Thyroid gland (tissue), 4 donors: Measurements from ENCODE around the gene ORC3. TPM values are rescaled to one million over a fixed set of nuclear protein-coding genes. Genes with fewer than 3 reads are reported as not detected.

ENCODE experiments used
- DNase-seq, 2 donors: peaks; one replicate each; pipeline ENCODE4 v3.0.0-alpha.2; 2019
- H3K27ac ChIP-seq, 3 donors: fragments of 200-600 bp; sonication (generic); 1 replicate in 2 of 3; 2 replicates in 1 of 3; pipeline ENCODE4 v1.5.1; 2016 to 2019; ENCODE audit warnings: mild to moderate bottlenecking in 1 of 3, moderate library complexity in 1 of 3
- H3K27me3 ChIP-seq: fragments of 200-600 bp; sonication (generic); one replicate; pipeline ENCODE4 v1.5.1; 2019
- H3K36me3 ChIP-seq, 2 donors: fragments of 200-600 bp; sonication (generic); one replicate each; pipeline ENCODE4 v1.5.1; 2016 to 2019
- H3K4me1 ChIP-seq, 2 donors: fragments of 200-600 bp; sonication (generic); one replicate each; pipeline ENCODE4 v1.5.1; 2017 to 2019
- H3K4me3 ChIP-seq, 3 donors: fragments of 200-600 bp; sonication (generic); replicated peaks in 1 of 3; 1 replicate in 2 of 3; 2 replicates in 1 of 3; pipeline ENCODE4 v1.5.1; 2016; ENCODE audit warnings: mild to moderate bottlenecking in 1 of 3
- H3K9me3 ChIP-seq: fragments of 200-600 bp; sonication (generic); one replicate; pipeline ENCODE4 v1.5.1; 2017
- CTCF ChIP-seq, 6 experiments: fragments of 200-600 bp in 3 of 6; fragments of 450-650 bp in 3 of 6; sonication (generic) in 3 of 6; IDR thresholded peaks; one replicate each; pipeline ENCODE4 v1.5.1; 2016 to 2019; ENCODE audit warnings: antibody characterized with exemption in 6 of 6, mild to moderate bottlenecking in 2 of 6, inconsistent platforms in 1 of 6, moderate library complexity in 1 of 6
- POLR2A ChIP-seq, 2 donors: fragments of 450-650 bp; IDR thresholded peaks; one replicate each; pipeline ENCODE4 v1.6.1; 2017; ENCODE audit warnings: antibody characterized with exemption in 2 of 2, mild to moderate bottlenecking in 2 of 2, moderate library complexity in 1 of 2
- WGBS, 2 donors: methylation state at CpG; one replicate each; pipeline ENCODE4 v1.1.5; 2017; 5-methylcytosine and 5-hydroxymethylcytosine counted together
- intact Hi-C: fragments of 100-400 bp; cut with DNase I; formaldehyde crosslinking; loops from one replicate; pipeline ENCODE4 v1.15.1; 2023
- total RNA-seq, 4 donors: library from RNA; depleted of rRNA; stranded (reverse); fragments of >200 nt; gene quantifications; one replicate each; pipeline ENCODE4 v1.2.3, GENCODE V29; 2016

The ORC3 gene
- total RNA-seq, 4 donors from 2014 or later: 18.3 to 33.6 (median 23.7) TPM

- DNase-seq: no peak
- 87 to 90% methylated on average over 4 of the region's 4 CpGs for WGBS, 2 donors
- TF ChIP-seq POLR2A (IDR thresholded peaks at IDR 0.05): no peak
- no peak for TF ChIP-seq CTCF (IDR thresholded peaks at IDR 0.05)
- Histone ChIP-seq H3K36me3 (peaks cover 4 to 5% of the 10 kb centered on the region in 2 donors), H3K27me3 (no peaks in the 10 kb centered on the region), H3K4me1 (no peaks in the 10 kb centered on the region), H3K9me3 (no peaks in the 10 kb centered on the region), H3K27ac (no peak overlapping the region), H3K4me3 (no peak overlapping the region)
- intact Hi-C loops: no loop called here
These were observed 46.0 kb upstream of the ORC3 start for GRCh38 chr6:87543696-87544473.

- no peak overlapping the region for H3K27ac ChIP-seq
- intact Hi-C loops: no loop called here
- no peaks in the 10 kb centered on the region for H3K27me3 ChIP-seq
- no peak overlapping the region for H3K4me3 ChIP-seq
- no peak for DNase-seq
- no peak for TF ChIP-seq POLR2A (IDR thresholded peaks at IDR 0.05)
- TF ChIP-seq CTCF (IDR thresholded peaks at IDR 0.05): no peak
- peaks cover 4 to 7% of the 10 kb centered on the region in 2 donors for H3K36me3 ChIP-seq
- 93 to 97% methylated on average over 1 of the region's 1 CpG for WGBS, 2 donors
- no peaks in the 10 kb centered on the region for H3K9me3 ChIP-seq
- H3K4me1 ChIP-seq: no peaks in the 10 kb centered on the region
These were observed 45.5 kb upstream of the ORC3 start for GRCh38 chr6:87544474-87544735.

GRCh38 chr6:87551799-87552198, 38.1 kb upstream of the ORC3 start:
- Histone ChIP-seq H3K36me3 (peaks cover 4 to 9% of the 10 kb centered on the region in 2 donors), H3K9me3 (no peaks in the 10 kb centered on the region), H3K27me3 (no peaks in the 10 kb centered on the region), H3K4me1 (no peaks in the 10 kb centered on the region), H3K4me3 (no peak overlapping the region), H3K27ac (no peak overlapping the region)
- WGBS, 2 donors: 82 to 88% methylated on average over 2 of the region's 2 CpGs
- DNase-seq: no peak
- intact Hi-C loops: no loop called here
- no peak for TF ChIP-seq POLR2A (IDR thresholded peaks at IDR 0.05)
- no peak for TF ChIP-seq CTCF (IDR thresholded peaks at IDR 0.05)

- no peak for DNase-seq
- H3K27ac ChIP-seq: no peak overlapping the region
- no peaks in the 10 kb centered on the region for H3K9me3 ChIP-seq
- intact Hi-C loops: no loop called here
- H3K36me3 ChIP-seq: peaks cover 4 to 9% of the 10 kb centered on the region in 2 donors
- WGBS, 2 donors: 80 to 96% methylated on average over 4 of the region's 4 CpGs
- H3K27me3 ChIP-seq: no peaks in the 10 kb centered on the region
- no peaks in the 10 kb centered on the region for H3K4me1 ChIP-seq
- H3K4me3 ChIP-seq: no peak overlapping the region
- no peak for TF ChIP-seq POLR2A (IDR thresholded peaks at IDR 0.05)
- no peak for TF ChIP-seq CTCF (IDR thresholded peaks at IDR 0.05)
These were observed 36.7 kb upstream of the ORC3 start for GRCh38 chr6:87553159-87553765.

- Histone ChIP-seq H3K4me3 (no peak overlapping the region), H3K9me3 (no peaks in the 10 kb centered on the region), H3K36me3 (peaks cover 4 to 6% of the 10 kb centered on the region in 2 donors), H3K4me1 (no peaks in the 10 kb centered on the region), H3K27me3 (no peaks in the 10 kb centered on the region), H3K27ac (no peak overlapping the region)
- intact Hi-C loops: no loop called here
- TF ChIP-seq POLR2A (IDR thresholded peaks at IDR 0.05) (no peak), CTCF (IDR thresholded peaks at IDR 0.05) (no peak)
- DNase-seq: no peak
These were observed 34.4 kb upstream of the ORC3 start for GRCh38 chr6:87555506-87555905.
